PFSK-1 (cell line): Measurements from ENCODE around the gene FBLN1.

Experiments
- FOXP2 ChIP-seq: optimal IDR thresholded peaks from 2 replicates; pipeline ENCODE3; 2011; ENCODE audit warnings: borderline replicate concordance, control low read depth, inconsistent platforms; ENCODE audit not compliant: insufficient read depth; ENCODE audit errors: extremely low read length, extremely low read depth
- POLR2AphosphoS5 ChIP-seq: IDR thresholded peaks from 2 replicates; pipeline ENCODE4 v1.6.1; 2012; ENCODE audit warnings: low read depth, mild to moderate bottlenecking, control low read depth, low read length, moderate library complexity
- SIN3A ChIP-seq: IDR thresholded peaks from 2 replicates; pipeline ENCODE4 v1.6.1; 2012; ENCODE audit warnings: mild to moderate bottlenecking, low read length, moderate library complexity, borderline replicate concordance; ENCODE audit not compliant: insufficient read depth
- TAF1 ChIP-seq: IDR thresholded peaks from 2 replicates; pipeline ENCODE4 v1.6.1; 2012; ENCODE audit warnings: low read length, control low read depth, borderline replicate concordance; ENCODE audit not compliant: insufficient read depth
- TF ChIP-seq, protein P1 (sequence below), 2 experiments: IDR thresholded peaks; 2 replicates each; pipeline versions ENCODE4 v1.6.1 to v1.8.0; 2011 to 2012; ENCODE audit warnings: low read depth in 2 of 2, low read length in 2 of 2, control low read depth in 1 of 2, inconsistent platforms in 1 of 2, mild to moderate bottlenecking in 1 of 2, moderate library complexity in 1 of 2; ENCODE audit not compliant: insufficient read depth in 1 of 2

FBLN1 gene

GRCh38 chr22:45642986-45643385 is 140.3 kb downstream of the FBLN1 start:
- TF ChIP-seq TAF1 (no peak), SIN3A (no peak), FOXP2 (no peak), POLR2AphosphoS5 (no peak)
- TF ChIP-seq, protein P1, sequence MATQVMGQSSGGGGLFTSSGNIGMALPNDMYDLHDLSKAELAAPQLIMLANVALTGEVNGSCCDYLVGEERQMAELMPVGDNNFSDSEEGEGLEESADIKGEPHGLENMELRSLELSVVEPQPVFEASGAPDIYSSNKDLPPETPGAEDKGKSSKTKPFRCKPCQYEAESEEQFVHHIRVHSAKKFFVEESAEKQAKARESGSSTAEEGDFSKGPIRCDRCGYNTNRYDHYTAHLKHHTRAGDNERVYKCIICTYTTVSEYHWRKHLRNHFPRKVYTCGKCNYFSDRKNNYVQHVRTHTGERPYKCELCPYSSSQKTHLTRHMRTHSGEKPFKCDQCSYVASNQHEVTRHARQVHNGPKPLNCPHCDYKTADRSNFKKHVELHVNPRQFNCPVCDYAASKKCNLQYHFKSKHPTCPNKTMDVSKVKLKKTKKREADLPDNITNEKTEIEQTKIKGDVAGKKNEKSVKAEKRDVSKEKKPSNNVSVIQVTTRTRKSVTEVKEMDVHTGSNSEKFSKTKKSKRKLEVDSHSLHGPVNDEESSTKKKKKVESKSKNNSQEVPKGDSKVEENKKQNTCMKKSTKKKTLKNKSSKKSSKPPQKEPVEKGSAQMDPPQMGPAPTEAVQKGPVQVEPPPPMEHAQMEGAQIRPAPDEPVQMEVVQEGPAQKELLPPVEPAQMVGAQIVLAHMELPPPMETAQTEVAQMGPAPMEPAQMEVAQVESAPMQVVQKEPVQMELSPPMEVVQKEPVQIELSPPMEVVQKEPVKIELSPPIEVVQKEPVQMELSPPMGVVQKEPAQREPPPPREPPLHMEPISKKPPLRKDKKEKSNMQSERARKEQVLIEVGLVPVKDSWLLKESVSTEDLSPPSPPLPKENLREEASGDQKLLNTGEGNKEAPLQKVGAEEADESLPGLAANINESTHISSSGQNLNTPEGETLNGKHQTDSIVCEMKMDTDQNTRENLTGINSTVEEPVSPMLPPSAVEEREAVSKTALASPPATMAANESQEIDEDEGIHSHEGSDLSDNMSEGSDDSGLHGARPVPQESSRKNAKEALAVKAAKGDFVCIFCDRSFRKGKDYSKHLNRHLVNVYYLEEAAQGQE (IDR thresholded peaks at IDR 0.05; ENCODE audit: insufficient read depth in 1 of 2, low read depth in 2 of 2, low read length in 2 of 2) = no peak

- no peak for TF ChIP-seq FOXP2
- TF ChIP-seq POLR2AphosphoS5 = no peak
- TF ChIP-seq SIN3A = no peak
- TF ChIP-seq, protein P1 (IDR thresholded peaks at IDR 0.05; ENCODE audit: insufficient read depth in 1 of 2, low read depth in 2 of 2, low read length in 2 of 2) = no peak
- no peak for TF ChIP-seq TAF1
Observed at GRCh38 chr22:45644714-45645113, 142.0 kb downstream of the FBLN1 start.

DNA sequence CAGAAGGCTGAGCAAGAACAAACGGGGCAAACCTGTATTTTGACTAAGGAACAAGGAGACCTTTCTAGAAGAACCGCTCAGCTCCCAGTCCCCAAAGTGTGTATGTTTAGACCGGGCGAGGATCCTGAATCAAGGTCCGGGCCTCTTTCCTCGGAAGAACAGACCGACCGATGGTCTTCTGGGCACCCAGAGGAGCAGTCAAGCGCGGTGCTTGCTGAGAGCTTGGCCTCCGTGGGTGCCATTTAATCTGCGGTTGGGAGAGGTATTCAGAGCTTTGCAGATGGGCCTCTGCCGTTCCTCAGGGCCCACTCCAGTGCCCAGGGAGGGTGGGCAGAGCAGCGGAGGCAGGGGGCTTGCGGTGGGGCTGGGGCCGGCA is 142.5 kb downstream of the FBLN1 start:
- TF ChIP-seq TAF1 (no peak), POLR2AphosphoS5 (no peak), SIN3A (no peak), FOXP2 (no peak)
- TF ChIP-seq, protein P1 (IDR thresholded peaks at IDR 0.05; ENCODE audit: insufficient read depth in 1 of 2, low read depth in 2 of 2, low read length in 2 of 2) = no peak

DNA sequence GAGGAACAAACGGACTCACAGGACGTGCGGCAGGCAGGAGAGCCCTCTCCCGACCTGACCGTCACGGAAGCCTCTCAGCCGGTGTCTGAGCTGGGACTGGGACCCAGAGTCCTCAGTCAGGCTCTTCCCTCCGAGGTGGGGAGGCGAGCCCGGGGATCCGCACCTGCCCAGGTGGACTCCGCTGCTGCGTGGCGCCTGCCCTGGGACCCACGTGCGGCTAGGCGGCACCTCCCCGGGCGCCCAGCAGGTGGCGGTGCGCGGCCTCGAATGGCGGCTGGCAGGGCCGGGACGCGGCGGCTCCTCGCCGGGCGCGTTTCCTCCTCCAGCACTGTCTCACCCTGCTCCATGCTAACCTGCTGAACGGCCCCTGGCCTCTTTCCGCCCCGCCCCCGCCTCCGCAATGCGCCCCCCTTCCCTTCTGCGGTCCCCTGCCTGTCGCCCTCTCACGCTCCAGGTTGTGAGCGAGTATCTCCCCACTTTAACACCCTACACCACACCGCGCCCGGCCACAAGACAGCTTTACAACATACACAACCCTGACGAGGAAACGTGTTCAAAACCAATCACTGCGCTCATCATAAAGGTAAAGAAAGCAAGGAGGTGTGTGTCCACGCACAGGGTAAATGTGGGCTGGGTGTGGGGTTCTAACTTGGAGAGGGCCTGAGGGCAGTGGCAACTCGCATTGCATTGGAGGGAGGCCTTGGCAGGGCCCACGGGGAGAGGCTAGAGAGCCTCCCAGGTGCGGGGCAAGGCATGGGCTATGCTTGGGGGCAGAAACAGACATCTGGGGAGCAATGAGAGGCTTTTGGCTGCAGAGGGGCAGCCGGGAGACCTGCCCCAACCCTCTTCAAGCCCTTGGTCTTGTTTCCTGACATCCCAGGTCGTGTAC is 143.1 kb downstream of the FBLN1 start:
- TF ChIP-seq SIN3A (no peak), TAF1 (no peak), POLR2AphosphoS5 (no peak), FOXP2 (peak; percentile 90)
- TF ChIP-seq, protein P1 (IDR thresholded peaks at IDR 0.05; ENCODE audit: insufficient read depth in 1 of 2, low read depth in 2 of 2, low read length in 2 of 2) = no peak
